Measurements from ENCODE around the gene ATP1B3.

GRCh38 chr3:141940194-141940776 is 63.8 kb downstream of the ATP1B3 start:
- TF ChIP-seq CTCF (conservative IDR thresholded peaks at IDR 0.05 in 1 of 2, IDR thresholded peaks at IDR 0.05 in 1 of 2; ENCODE audit: extremely low read depth in 1 of 2, insufficient read depth in 1 of 2, low read depth in 1 of 2, low read length in 2 of 2) (no peak), EZH2 (IDR thresholded peaks at IDR 0.05; ENCODE audit: borderline replicate concordance, low read length) (no peak)
